Eye (tissue), 1 donor: ENCODE measurements around the gene ZNF839.
A peak's percentile ranks its signal among the peaks of the same experiment; 100 is the strongest.

Experiments used
- DNase-seq: peaks from one replicate; pipeline ENCODE4 v3.0.0-alpha.2; 2015

The ZNF839 gene

GRCh38 chr14:102389246-102389645 lies 69.7 kb downstream of the ZNF839 start:
- no peak for DNase-seq

DNA sequence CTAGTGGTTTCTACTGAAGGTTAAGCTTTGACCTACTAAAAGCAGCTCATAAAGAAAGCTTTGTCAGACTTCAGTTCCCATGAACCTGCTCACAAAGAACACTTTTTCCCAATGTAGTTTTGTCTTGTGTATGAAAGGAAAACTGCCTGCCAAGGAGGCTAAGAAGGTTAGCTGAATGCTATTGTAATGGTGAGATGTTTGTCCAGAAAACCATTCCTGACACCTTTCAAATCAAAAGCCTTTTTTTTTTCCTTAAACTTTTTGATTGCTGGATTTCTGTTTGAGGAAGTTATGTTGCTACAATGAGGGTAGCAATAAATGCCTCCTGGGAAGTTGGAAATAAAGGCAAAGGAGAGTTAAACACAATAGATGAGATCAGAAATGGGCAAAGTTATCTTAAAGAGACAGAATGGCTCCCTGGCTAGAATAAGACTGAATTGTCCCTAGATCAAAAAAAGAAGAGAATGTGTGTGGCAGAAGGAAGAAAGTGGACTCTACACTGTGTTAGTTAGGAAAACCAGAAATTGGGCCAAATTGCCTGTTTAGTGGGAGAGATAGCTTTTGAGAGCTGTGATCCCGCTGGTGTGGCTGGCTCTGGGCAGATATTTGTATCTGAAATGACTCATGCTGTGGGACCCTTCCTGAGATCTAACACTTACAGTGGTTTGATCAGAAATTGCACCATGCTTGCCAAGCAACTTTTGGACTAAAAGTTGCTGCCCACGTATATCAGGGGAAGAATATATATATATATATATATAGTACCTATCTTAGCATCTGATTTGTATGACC lies 70.7 kb downstream of the ZNF839 start:
- DNase-seq, result peak; percentile 29
